GM19193 (cell line): ENCODE results near the gene LRBA.

Source experiments
- POLR2A ChIP-seq: IDR thresholded peaks from 4 replicates; pipeline ENCODE4 v1.6.1; 2011; ENCODE audit not compliant: insufficient read depth, insufficient read length; ENCODE audit errors: extremely low read depth

LRBA gene

DNA sequence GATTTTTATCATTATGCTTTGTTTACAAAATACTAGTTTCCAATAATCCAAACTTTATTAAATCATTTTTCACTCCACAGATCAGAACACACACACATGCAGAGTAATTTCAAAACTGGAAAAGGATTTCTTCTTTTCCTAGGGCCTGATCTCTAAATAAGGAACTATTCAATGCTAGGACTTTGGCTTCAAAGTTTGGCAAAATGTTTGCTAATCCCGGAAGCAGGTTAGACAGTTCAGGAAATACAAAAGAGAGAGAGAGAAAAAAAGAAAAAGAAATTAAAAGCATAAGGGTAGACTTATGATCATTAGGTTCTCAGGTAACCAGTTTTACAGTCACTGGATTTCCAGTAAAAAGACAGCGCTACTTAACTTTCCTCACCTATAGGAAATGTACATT, 725.9 kb downstream of the LRBA start:
- no peak for TF ChIP-seq POLR2A

- no peak for TF ChIP-seq POLR2A
Measured at GRCh38 chr4:150286656-150287055, 728.4 kb downstream of the LRBA start.

DNA sequence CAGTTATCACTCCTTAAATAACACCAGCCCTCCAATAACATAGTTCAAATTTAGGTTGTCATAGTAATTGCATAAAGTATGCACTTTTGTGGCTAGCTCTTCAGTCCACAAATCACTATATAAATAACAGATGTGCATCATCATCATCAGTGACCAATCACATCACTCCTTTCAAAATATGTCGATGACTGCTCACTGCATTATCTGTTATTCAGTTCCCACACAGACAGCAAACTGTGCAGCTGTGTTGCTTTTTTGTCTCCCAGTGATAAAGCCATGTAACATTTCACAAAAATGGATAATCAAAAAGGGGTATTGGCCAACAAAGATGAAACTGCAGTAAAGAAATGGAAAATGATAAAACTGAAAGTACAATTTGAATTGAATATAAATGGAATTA, 731.4 kb downstream of the LRBA start:
- no peak for TF ChIP-seq POLR2A

DNA sequence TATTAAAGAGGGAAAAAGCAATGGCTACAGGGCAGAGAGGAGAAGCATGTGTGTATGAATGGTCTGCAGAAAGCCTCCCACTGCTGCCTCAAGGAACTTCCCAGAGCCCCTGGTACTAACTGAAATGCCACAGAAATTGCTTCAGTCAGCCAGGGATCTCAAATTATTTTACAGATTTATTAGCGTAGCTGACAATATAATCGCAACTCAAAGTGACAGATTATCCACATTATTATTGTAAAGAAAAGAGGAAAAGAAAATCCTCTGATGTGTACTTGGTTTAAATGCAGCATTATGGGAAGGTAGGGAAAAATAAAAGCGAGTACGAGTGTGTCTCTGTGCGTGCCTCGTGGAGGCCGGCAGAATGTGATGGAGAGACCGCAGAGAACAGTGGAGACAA, 734.1 kb downstream of the LRBA start:
- TF ChIP-seq POLR2A = no peak

DNA sequence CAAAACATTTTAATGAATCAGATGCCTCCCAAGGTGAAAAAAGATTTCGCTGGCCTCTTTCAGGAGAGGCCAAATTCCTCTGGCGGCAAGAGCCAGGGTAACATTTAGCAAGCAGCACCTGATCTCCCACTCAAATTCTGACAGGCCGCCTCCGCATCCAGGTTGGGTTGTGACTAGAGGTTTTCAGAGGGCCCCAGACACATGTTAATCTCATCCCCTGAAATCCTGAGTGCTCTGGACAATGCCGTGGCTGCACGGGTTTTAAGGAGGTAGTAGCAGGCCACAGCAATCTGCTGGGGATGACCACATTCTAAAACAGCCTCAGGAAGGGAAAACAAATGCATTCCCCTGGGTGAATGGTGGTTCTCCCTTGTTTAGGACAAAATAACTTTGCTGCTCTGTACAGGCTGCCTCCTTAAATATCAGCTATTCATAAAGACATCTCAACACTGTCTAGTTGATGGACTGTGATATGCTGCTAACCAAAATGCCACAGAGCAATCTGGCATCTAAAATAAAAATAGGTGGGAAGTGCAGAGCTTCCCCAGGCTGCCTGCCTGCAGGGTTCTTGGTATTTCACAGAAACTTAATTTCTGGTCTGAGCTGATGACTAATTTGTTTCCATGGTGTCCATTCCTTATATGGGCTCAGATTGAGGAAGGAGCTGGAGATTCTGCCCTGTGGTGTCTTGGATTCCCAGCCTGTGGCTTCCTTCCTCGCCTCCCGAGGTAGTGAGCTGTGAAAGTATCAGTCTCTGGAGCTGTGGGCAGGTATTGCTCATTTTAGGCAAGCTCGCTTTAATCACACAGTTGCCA, 734.8 kb downstream of the LRBA start:
- no peak for TF ChIP-seq POLR2A

- no peak for TF ChIP-seq POLR2A
Measured at GRCh38 chr4:150278206-150278605, 736.9 kb downstream of the LRBA start.

- TF ChIP-seq POLR2A = no peak
Measured at GRCh38 chr4:150268444-150268843, 746.6 kb downstream of the LRBA start.

DNA sequence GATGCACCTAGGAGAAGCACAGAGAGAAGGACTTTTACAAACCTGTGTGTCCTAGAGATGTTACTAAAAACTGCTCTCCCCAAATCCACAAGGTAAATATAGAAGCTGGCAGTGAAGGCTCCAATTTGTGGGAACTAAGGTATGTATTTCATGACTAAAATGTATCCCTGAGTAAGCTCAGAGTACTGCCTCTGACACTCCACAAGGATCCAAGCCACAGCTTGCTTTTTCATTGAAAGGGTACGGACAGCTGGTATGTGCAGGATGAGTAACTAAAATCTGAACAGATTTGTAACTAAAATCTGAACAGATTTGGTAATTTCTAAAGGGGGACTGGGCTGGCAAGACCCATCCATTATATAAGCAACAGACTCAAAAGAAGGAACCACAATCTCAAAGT, 749.3 kb downstream of the LRBA start:
- TF ChIP-seq POLR2A = no peak

DNA sequence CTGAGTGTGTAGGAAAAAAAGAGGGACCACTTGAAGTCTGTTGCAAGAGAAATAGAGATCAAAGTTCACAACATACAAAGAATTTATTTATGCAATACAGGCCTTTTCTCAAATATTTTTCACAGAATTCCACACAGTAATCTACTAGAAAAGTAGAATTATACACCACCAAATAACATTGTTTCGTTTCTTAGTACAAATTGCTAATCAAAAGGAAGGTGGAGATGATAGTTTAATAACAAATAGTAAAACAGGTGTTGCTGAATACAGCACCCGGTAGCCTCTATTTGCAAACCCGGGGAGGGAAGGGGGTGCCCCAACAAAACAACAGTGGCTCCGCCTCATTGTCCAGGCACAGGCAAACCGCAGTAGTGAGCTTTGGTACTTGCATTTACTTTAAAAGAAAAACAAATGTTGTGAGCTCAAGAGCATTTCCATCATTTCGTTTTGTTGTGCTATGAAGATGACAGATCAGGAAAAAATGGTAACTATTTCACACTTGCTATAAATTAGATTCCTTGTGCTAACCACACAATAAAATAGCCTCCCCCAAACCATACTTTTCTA, 750.4 kb downstream of the LRBA start:
- TF ChIP-seq POLR2A = no peak

- TF ChIP-seq POLR2A = no peak
Measured at GRCh38 chr4:150262611-150263010, 752.5 kb downstream of the LRBA start.

DNA sequence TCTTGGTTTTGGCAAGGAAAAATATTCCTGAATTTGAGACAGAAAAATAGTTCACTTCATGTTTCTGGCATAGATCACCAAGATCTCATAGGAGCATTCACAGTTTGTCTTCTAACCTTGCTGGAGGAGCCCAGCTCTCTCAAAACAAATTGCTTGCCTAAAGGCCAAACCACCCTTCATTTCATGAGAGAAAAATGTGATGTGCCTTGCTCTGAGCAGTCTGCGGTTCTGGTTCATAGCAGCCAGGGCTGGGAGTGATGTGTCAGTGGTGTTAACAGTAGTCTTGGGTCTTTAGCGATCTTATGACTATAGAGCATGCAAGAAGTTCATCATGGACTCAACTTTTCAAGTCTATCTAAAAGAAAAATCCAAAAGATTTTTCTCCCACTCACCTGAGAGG, 753.5 kb downstream of the LRBA start:
- TF ChIP-seq POLR2A = no peak

DNA sequence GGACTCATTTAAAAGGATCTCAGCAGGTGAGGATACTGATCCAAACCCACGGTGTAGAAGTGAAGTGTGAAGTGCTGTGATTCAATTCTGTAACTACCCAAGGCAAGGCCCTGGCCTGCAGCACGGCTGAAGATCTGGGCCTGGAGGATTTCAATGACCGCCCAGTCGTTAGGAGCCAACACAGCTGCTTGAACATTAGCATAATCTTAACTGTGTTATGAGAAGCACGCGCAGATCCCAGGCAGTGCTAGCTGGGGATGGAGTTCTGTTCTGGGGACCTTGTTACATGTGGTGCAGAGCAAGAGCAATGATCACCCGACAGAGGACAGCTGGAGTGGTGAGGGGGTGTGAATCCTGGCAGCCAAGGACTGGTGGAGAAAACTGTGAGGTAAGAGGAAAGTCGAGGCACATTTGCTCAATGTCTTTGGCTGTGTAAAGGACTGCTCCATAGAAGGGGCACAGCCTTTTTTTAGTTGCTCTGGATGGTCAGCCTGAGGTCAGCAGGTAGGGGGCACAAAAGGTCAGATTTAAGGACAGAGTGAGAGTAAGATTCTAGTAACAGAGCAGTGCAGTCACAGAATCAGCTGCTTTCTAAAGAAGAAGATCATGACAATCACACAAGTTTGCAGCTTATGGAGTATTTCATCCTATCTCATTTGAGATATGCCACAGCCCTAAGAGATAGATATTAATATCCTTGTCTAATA, 755.1 kb downstream of the LRBA start:
- no peak for TF ChIP-seq POLR2A

GRCh38 chr4:150258569-150258968, 756.5 kb downstream of the LRBA start:
- no peak for TF ChIP-seq POLR2A

GRCh38 chr4:150256841-150257730, 758.0 kb downstream of the LRBA start:
- no peak for TF ChIP-seq POLR2A

GRCh38 chr4:150256225-150256620, 758.9 kb downstream of the LRBA start:
- TF ChIP-seq POLR2A = no peak
